Germinal center (tissue), 1 donor: ENCODE data around the gene SLC29A3.

ENCODE experiments used
- DNase-seq: peaks from one replicate; pipeline ENCODE4 v3.0.0; 2012; ENCODE audit warnings: mixed read lengths, low spot score

The SLC29A3 gene

GRCh38 chr10:71393841-71394475, 74.9 kb downstream of the SLC29A3 start:
- DNase-seq, result no peak

DNA sequence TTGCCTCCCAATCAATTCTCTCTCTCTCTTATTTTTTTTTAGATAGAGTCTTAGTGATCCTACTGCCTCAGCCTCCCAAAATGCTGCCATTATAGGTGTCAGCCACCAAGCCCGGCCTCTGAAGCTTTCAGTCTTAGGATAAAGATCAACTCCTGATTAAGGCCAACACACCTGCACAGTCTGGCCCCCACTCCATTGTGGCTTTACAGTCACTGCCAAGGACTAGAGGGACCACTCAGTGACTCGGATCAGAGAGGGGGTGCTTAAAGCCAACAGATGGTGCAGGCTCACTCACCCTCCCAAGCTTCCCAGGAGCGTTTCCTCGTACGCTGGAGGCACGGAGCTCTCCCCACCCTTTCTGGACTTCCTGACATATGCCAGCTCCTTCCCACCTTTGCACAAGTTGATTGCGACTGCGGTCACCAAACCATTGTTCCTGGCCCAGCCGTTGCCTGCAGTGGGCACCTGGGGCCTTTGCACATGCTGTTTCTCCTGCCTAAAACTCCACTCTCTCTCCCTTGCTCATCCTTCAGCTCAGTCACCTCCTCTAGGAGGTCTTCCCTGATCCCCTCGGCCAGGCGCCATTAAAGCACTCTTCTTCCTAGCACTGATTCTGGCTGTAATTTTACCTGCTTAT, 76.0 kb downstream of the SLC29A3 start:
- no peak for DNase-seq

DNA sequence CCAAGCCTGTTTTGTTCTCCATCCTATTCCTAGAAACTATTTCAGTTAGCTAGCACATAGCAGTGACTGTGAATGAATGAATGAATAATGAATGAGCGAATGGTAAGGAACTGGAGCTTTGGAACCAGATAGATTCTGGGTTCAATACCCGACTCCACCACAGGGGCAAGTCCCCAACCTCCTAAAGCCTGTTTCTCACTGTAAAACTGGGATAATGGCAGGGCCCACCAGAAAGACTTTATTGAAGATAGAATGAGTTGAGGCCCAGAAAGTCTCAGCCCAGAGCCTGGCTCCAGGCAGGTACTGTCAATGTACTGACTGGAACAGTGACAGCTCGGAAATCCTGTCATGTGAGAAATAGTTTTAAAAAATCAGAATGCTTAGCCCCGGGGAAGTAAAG, 76.6 kb downstream of the SLC29A3 start:
- no peak for DNase-seq

DNA sequence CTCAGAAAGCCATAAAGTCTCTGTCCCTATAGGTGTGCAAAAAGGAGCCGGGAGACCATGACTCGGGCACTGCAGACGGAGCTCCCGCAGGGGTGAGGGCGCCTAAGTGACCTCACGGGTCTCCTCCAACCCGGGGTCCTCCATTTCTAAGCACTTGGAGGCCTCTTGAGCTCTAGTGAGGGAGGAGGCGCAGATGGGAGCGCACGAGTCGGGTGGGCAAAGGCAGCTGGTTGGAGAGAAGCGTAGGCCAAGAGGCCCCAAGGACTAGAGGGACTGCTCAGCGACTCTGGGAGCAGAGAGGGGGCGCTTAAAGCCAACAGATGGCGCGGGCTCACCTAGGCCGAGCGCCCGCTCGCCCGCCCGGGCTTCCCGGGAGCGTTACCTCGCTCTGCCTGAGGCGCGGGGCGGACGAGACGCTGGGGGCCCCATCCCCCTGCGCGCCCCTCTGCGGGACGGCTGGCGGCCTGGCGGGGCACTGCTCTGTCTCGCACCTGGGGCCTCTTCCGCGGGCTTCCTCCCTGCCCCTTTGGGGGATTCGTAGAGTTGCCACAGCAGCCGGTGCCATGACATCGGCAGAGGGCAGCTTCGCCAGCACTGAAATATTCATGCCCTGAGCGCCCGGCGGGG, 77.1 kb downstream of the SLC29A3 start:
- peak; percentile 56 for DNase-seq

DNA sequence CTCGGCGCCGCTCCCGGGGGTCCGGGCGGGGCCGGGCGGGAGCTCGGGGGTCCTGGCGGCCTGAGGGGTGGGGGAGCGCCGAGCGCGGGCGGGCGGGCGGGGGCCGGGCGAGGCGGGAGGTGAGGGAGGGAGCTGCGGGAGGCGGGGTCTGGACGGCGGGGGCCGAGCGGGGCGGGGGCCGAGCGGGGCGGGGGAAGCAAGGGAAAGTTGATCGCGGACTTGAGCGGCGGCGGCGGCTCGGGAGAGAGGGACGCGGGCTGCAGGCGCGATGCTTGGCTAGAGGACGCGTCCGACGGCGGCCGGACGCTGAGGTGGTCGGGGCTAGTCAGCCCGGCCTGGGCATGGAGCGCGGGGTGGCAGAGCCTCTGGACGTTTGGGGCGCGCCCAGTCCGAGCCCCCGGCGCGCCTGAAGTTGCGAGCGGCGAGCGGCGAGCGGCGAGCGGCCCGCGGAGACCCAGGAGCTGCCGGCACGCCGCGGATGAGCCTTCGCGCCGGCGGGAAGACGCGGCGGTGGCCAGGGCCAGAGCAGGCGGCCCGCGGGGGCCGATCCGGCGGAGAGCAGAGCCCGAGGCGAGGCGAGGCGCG, 77.7 kb downstream of the SLC29A3 start, which contains the start of gene CDH23:
CDH23 (plus strand) TSS at position 210 of the 585 bp plus-strand sequence. CDS start 42,912 bp downstream, outside the sequence.
- no peak for DNase-seq

DNA sequence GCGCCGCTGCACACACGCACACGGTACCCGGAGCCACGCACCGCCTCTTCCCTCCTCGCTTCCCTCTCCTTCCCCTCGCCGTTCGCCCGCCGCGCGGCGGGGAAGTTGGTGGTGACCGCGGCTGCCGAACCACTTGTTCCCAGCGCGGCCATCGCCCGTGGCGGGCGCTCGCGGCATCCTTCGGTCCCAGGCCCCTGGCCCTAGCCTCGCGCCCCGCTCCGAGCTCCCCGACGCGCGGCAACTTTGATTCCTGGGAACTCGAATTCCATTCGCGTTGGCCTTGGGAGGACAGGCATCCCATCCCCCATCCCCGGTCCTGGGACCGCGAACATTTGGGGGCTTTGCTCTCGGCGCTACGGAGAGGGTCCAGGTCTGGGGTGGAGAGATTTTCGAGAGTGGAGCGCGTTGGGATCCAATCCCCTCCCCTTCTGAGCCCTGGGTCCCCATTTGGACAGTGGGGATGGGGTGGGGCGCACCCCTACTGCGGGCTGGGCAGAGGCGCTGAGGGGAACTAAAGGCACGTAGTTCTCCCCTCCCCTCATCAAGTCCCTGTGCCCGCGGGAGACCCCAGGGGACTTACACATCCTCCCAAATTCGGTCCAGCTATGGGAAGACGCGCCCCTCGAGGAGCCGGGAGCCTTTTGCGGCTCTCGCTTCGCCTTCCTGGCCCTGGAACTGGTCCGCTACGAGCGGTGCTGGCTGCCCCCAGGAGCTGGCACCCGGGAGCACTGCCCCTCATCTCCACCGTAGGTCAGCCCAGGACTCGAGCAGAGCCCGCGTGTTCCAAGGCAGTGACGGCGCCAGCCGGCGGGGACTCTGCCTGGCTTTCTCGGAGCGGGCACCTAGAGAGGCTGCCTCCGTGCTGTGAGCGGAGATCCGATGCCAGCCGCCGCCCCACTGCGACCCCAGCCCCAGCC, 78.5 kb downstream of the SLC29A3 start:
- DNase-seq, result no peak

- DNase-seq, result no peak
Measured at GRCh38 chr10:71398976-71399375, 79.9 kb downstream of the SLC29A3 start.

DNA sequence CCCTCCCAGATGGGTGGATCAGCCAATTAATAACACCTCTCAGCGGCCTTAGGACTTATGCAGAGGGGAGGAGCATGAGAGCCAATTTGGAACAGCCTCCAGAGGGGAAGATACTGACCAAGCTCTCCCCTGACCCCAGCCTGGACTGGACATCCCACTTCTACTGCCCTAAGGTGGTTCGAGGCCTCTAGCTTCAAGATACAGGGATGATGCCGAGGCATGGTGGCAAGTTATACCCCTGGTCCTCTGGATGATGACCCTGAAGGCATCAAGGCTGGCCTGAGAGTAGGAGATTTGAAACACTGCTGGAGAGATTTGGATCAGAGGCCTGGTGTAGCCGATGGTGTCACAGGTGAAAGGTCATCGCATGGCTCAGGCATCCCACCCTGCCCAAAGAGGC, 80.9 kb downstream of the SLC29A3 start:
- no peak for DNase-seq

DNA sequence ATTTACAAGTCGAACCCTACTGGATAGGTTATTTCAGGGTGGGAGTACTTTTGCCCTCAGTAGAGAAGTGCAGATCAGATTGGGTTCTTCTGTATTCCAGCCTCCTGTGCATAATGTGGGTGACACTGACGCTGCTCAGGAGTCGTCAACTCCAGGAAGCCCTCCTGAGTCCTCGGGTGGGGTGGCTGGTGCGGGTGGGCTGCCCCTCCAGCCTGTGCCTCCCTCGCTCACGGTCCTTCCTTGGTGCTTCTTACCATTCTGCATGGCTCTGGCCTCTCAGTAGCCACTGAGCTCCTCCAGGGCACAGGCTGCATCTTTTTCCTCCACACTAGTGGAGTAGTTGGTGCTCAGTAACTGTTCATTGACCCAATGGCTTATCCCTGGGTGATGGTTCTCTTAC, 82.0 kb downstream of the SLC29A3 start:
- DNase-seq, result no peak

DNA sequence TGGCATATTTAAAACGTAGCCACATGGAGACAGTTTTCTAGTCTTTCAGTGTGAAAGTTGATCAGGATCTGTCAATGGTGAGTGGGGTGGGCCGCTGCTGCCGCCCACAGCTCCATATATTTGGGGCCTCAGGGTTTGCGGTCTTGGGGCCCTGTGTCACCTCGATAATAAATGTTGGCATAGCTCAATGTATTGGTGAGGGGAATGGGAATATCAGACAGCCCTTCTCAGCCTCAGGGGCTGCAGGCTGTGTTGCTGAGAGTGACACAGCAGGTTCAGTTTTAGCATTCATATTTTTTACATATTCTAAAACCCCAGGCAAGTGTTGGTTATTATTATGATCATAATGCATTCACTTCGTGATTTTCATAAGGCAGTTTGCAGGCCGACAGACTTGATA, 82.9 kb downstream of the SLC29A3 start:
- DNase-seq, result no peak

GRCh38 chr10:71404503-71405295, 85.6 kb downstream of the SLC29A3 start:
- DNase-seq, result no peak

GRCh38 chr10:71406878-71407277, 87.8 kb downstream of the SLC29A3 start:
- DNase-seq, result no peak

DNA sequence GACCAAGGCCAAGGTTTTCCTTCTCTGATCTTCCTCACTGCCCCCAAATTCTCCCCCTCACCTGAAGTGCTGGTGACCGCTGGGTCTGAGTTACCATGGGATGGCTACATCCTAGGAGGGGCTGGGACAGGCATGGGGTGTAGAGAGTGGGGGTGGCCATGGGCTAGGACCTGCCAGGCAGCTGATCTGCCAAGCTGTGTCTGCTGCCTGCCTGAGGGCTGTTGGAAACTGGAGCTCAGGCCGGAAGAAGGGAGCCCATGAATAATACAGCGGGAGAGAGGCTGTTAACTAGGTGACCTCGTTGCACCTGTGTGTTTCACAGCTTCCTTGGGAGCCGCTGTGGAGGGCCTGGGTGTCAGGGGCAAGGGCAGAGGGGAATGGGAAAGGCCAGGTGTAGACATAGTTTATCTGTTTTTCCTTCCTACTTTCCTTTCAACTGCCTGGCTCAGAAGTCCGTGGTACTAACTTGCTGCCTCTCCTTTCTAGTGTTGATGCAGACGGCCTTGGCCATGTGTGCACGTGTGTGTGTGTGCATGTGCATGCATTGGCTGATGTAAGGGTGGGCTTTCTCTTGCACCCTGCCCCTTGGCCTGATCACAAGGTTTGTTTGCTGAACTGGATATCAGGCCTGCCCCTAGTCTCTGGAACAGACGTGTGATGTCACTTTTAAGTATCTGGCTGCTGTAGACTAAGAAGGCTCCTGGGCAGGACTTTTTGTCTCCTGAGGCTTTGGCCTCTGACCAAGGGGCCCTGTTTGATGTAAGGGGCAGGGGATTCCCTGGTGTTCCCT, 89.6 kb downstream of the SLC29A3 start:
- DNase-seq, result no peak

DNA sequence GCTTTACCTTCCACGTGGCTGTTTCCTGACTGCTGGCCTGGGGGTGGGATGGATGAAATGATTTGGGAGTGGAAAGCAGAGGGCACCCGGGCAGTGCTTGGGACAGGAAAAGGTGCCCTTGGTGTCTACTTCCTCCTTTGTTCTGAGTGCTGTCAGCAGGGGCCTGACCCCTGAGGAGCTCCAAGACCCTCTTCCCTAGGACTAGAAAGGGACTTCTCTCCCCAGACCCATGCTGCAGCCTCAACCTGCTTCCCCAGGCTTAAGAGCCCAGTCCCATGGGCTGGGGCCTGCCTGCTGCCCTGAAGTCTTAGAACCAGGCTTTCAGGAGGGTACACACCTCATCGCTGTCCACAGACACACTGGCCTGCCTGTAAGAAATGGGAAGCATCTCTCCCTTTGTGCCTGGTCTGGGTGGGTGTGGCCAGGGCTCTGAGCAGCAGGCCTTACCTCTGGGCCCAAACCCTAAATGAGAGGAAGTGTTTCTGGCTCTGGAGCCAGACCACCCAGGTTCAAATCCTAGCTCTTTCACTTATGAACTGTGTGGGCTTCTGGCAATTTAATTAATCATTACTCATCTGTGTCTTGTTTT, 90.6 kb downstream of the SLC29A3 start:
- no peak for DNase-seq
